GM10266 (cell line): Measurements from ENCODE around the gene IRF7.

Experiments
- DNase-seq: peaks from one replicate; pipeline ENCODE4 v3.0.0; 2012; ENCODE audit errors: extremely low spot score
- TF ChIP-seq, protein P1 (sequence below): IDR thresholded peaks from 2 replicates; pipeline ENCODE4 v1.5.1; 2012; ENCODE audit warnings: mild to moderate bottlenecking, low read depth; ENCODE audit not compliant: control insufficient read depth, insufficient read depth; ENCODE audit errors: missing control alignments

The IRF7 gene

DNA sequence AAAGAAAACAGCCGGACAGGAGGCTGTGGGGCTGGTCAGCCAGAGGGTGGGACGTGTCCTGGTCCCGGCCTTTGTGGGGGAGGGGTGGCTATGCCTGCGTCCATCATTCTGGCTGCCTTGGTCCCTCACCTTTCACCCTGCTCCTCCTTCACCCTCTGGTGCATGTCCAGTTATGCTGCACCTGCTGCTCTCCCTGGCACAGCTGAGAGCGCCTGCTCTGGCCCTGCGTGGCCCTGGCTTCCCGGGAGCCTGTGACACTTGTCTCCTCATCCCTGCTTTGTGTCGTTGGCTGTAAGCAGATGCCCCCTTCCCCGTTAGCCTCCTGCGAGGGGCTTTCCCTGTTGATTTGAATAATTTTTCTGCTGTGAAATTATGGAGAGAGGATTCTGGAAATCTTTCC, 22.8 kb downstream of the IRF7 start:
- DNase-seq = no peak
- TF ChIP-seq, protein P1, sequence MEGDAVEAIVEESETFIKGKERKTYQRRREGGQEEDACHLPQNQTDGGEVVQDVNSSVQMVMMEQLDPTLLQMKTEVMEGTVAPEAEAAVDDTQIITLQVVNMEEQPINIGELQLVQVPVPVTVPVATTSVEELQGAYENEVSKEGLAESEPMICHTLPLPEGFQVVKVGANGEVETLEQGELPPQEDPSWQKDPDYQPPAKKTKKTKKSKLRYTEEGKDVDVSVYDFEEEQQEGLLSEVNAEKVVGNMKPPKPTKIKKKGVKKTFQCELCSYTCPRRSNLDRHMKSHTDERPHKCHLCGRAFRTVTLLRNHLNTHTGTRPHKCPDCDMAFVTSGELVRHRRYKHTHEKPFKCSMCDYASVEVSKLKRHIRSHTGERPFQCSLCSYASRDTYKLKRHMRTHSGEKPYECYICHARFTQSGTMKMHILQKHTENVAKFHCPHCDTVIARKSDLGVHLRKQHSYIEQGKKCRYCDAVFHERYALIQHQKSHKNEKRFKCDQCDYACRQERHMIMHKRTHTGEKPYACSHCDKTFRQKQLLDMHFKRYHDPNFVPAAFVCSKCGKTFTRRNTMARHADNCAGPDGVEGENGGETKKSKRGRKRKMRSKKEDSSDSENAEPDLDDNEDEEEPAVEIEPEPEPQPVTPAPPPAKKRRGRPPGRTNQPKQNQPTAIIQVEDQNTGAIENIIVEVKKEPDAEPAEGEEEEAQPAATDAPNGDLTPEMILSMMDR = no peak

DNA sequence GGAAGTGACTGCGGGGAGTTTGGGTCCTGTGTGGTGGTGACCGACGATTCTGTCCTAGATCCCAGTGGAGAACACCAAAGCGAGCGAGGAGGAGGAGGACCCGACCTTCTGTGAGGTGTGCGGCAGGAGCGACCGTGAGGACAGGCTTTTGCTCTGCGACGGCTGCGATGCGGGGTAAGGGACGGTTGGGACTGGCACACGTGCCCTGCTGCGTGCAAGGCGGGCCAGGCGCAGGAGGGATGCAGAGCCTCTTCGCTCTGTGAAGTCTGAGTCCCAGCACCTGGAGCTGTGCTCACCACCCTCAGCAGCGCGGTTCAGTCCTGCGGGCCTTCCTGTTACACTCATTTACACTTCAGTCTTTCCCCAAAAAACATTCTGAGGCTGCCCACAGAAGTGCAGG, 23.2 kb downstream of the IRF7 start:
- TF ChIP-seq, protein P1 = no peak
- DNase-seq = no peak

DNA sequence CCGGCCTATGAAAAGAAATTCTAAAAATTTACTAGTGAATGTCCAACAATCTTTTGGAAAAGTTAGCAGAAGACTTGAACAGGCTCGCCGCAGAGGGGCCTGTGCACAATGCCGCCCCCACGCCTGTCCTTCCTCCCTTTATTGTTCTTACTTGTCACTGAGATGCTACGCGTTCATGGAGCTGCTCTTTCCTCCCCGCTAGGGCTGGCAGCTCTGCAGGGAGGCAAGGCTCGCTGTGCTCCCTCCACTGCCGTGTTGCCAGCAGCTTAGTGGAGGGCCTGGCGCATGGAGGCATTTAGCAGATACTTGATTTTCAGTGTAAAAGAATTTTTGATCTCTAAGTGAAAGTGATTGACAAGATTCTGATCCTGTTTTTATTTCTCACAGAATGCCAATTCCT, 24.8 kb downstream of the IRF7 start:
- DNase-seq = no peak
- TF ChIP-seq, protein P1 = no peak

DNA sequence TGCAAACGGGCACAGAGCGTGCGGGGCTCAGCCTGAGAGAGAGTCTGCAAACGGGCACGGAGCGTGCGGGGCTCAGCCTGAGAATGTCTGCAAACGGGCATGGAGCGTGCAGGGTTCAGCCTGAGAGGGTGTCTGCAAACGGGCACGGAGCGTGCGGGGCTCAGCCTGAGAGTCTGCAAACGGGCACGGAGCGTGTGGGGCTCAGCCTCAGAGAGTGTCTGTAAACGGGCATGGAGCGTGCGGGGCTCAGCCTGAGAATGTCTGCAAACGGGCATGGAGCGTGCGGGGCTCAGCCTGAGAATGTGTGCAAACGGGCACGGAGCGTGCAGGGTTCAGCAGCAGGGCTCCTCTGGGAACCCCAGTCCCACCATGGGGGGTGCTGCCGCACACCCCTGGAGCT, 26.0 kb downstream of the IRF7 start:
- no peak for DNase-seq
- TF ChIP-seq, protein P1 = no peak

DNA sequence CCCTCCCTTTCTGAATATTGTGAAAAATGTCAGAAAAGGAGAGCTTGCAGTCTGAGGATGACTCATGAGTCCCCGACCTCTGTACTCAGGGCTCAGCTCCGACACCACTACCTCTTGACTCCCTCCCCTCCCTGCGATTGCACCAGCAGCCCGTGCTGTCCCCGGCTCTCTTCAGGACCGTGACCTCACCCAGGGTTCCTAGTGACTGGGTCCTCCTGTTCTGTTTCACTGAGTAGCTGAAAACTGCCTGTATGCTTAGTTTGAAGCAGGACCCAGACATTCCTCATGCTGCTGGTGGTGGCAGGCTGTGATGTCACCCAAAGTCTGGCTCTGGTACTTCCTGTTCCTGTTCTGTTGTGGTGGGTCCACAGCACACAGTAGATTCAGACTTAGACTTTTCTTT, 27.8 kb downstream of the IRF7 start:
- TF ChIP-seq, protein P1 = no peak
- no peak for DNase-seq

DNA sequence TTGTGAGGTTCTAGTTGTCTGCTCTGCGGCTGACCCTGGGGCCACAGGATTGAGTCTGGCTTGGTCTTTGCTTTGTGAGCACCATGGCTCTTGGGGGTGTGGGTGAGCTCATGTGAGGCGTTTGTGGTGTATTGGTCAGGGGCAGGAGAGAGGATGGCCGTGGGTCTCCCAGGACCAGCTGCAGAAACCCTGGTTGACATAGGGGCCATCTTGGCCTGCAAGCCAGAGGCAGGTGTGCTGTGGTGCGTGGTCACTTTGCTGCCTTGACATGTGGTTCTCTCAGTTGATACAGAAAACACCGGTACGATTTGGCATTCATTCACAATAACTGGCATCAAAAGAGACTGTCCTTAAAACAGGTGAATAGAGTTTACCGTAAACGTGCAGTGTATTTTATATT, 28.2 kb downstream of the IRF7 start:
- DNase-seq = no peak
- TF ChIP-seq, protein P1 = no peak

DNA sequence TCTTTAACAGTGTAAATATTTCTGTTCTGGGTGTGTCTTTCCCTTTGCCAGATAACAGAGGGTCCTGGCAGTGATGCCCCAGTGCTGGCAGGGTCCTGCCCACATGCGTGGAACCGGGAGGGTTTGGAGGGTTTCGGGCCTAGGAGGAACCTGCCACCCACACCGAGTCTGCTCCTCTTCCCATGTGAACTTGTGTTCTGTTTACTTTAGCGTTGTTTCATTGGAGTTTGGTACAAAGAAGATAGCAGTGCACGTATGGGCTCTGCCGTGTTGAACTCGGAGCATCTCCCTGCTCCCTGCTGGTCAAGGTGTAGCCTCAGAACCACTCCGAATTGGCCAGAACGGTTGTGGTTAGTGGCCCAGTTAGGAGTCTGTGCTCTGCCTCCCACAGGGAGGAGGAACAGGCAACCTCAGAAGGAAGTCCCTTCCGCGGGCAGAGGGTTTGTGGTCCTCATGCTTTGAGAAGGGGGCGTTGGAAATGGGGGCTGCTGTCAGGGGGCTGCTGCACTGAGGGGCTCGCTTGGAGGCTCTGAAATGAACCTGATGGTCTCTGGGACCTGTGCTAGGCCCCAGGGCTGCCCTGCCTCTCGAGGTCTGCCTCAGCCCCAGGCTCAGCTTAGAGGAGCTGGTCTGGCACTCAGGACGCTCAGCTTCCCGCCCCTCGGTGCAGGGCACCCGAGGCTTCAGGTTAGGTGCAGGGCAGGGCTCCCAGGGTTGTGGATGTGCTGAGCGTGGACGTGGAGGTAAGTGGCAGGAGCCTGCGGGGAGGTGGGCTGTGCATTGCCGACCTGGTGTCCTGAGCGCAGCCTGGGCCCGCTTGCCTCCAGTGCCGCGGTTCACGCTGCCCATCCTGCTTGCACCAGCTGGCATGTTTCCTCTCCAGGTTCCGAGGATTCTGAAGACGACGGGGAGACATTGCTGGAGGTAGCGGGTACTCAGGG, 29.1 kb downstream of the IRF7 start:
- TF ChIP-seq, protein P1 = no peak
- no peak for DNase-seq
